ENCODE data around the gene SMPD3. TPM values are rescaled to one million over a fixed set of nuclear protein-coding genes. Genes with fewer than 3 reads are reported as not detected.

Gene SMPD3
- total RNA-seq, 1 experiment from 2014 or later: 0.77 TPM

- POLR2A ChIA-PET: no interaction called here
- Histone ChIP-seq H3K36me3 (ENCODE audit: control insufficient read depth, insufficient read depth, low read length) (no peaks in the 10 kb centered on the region), H3K27ac (ENCODE audit: low read length) (no peak overlapping the region), H3K4me3 (ENCODE audit: low read depth in 2 of 2, low read length in 2 of 2) (no peak overlapping the region), H3K4me1 (ENCODE audit: control insufficient read depth, insufficient read depth, low read length) (no peaks in the 10 kb centered on the region), H3K9me3 (ENCODE audit: control insufficient read depth, insufficient read depth, low read depth, low read length) (no peaks in the 10 kb centered on the region), H3K27me3 (ENCODE audit: control insufficient read depth, insufficient read depth, low read length) (no peaks in the 10 kb centered on the region)
- DNase-seq (ENCODE audit: low read depth, low spot score): no peak
- CTCF ChIA-PET: interaction anchor here (0.5 to 0.6 kb wide), 2 partner anchors 109 to 474 kb away, joined by 3 read pairs; no protein-coding TSS in a partner anchor
- intact Hi-C loops (cut with micrococcal nuclease; ENCODE audit: unreplicated experiment) (no loop called here), in situ Hi-C loops (cut with HindIII; ENCODE audit: low pct_unique_long_range_greater_than_20kb, low sequenced_read_pairs) (no loop called here)
- TF ChIP-seq TCF7L2 (IDR thresholded peaks at IDR 0.05; ENCODE audit: low read depth, low read length): no peak
- no peak for TF ChIP-seq REST (IDR thresholded peaks at IDR 0.05; ENCODE audit: insufficient read depth in 1 of 2, low read depth in 2 of 2, low read length in 1 of 2)
- no peak for TF ChIP-seq POLR2AphosphoS5 (IDR thresholded peaks at IDR 0.05; ENCODE audit: low read depth, low read length)
- TF ChIP-seq CTCF (IDR thresholded peaks at IDR 0.05): no peak
- no peak for TF ChIP-seq SIN3A (IDR thresholded peaks at IDR 0.05; ENCODE audit: borderline replicate concordance, insufficient read depth, low read depth, low read length)
- ATAC-seq: no peak
- no TSS peak for BruUV-seq (replicated peaks)
Measured at GRCh38 chr16:68395167-68395786, 53.0 kb downstream of the SMPD3 start.

- no peak for DNase-seq (ENCODE audit: low read depth, low spot score)
- no peaks in the 10 kb centered on the region for H3K36me3 ChIP-seq (ENCODE audit: control insufficient read depth, insufficient read depth, low read length)
- no peaks in the 10 kb centered on the region for H3K4me1 ChIP-seq (ENCODE audit: control insufficient read depth, insufficient read depth, low read length)
- H3K27me3 ChIP-seq (ENCODE audit: control insufficient read depth, insufficient read depth, low read length): no peaks in the 10 kb centered on the region
- no TSS peak for BruUV-seq (replicated peaks)
- no peak for TF ChIP-seq SIN3A (IDR thresholded peaks at IDR 0.05; ENCODE audit: borderline replicate concordance, insufficient read depth, low read depth, low read length)
- no peak for TF ChIP-seq TCF7L2 (IDR thresholded peaks at IDR 0.05; ENCODE audit: low read depth, low read length)
- TF ChIP-seq POLR2AphosphoS5 (IDR thresholded peaks at IDR 0.05; ENCODE audit: low read depth, low read length): no peak
- no peak for TF ChIP-seq REST (IDR thresholded peaks at IDR 0.05; ENCODE audit: insufficient read depth in 1 of 2, low read depth in 2 of 2, low read length in 1 of 2)
- no peak for TF ChIP-seq CTCF (IDR thresholded peaks at IDR 0.05)
- intact Hi-C loops (cut with micrococcal nuclease; ENCODE audit: unreplicated experiment): no loop called here
- in situ Hi-C loops (cut with HindIII; ENCODE audit: low pct_unique_long_range_greater_than_20kb, low sequenced_read_pairs): no loop called here
- H3K27ac ChIP-seq (ENCODE audit: low read length): no peak overlapping the region
- no peaks in the 10 kb centered on the region for H3K9me3 ChIP-seq (ENCODE audit: control insufficient read depth, insufficient read depth, low read depth, low read length)
- ChIA-PET CTCF (no interaction called here), POLR2A (no interaction called here)
- H3K4me3 ChIP-seq (ENCODE audit: low read depth in 2 of 2, low read length in 2 of 2): no peak overlapping the region
- ATAC-seq: no peak
Measured at GRCh38 chr16:68393333-68393732, 55.0 kb downstream of the SMPD3 start.
